ENCODE measurements around the gene PRMT7. TPM values are rescaled to one million over a fixed set of nuclear protein-coding genes. Genes with fewer than 3 reads are reported as not detected.

The PRMT7 gene
- total RNA-seq, 1 experiment from 2014 or later: 59.3 TPM

GRCh38 chr16:68369168-68369567 is 58.3 kb downstream of the PRMT7 start:
- ChIA-PET POLR2A (no interaction called here), CTCF (interaction anchor here (0.9 to 2.4 kb wide), 11 partner anchors 8 to 221 kb away, joined by 3 to 21 read pairs (median 4); no protein-coding TSS in a partner anchor)

GRCh38 chr16:68369697-68370580 is 59.1 kb downstream of the PRMT7 start:
- ATAC-seq: no peak
- H3K27ac Mint-ChIP-seq: no peak overlapping the region
- H3K36me3 Mint-ChIP-seq: no peaks in the 10 kb centered on the region
- ChIA-PET CTCF (interaction anchor here (0.5 to 2.4 kb wide), 7 partner anchors 9 to 221 kb away, joined by 3 to 21 read pairs (median 6); no protein-coding TSS in a partner anchor), POLR2A (interaction anchor here (0.9 kb wide), 1 partner anchor 39 kb away, joined by 3 read pairs; no protein-coding TSS in a partner anchor)
- DNase-seq (ENCODE audit: low spot score): no peak
- peaks cover 2% of the 10 kb centered on the region; the same call in 1 of the 2 replicates for H3K27me3 Mint-ChIP-seq (ENCODE audit: low read depth)
- no peaks in the 10 kb centered on the region for H3K9me3 Mint-ChIP-seq
- peaks cover 18% of the 10 kb centered on the region for H3K4me1 Mint-ChIP-seq
- H3K4me3 Mint-ChIP-seq: no peak overlapping the region
- no peak for TF ChIP-seq ZMAT4 (CRISPR knock-in tag; IDR thresholded peaks at IDR 0.05)
- TF ChIP-seq E2F1 (CRISPR knock-in tag; IDR thresholded peaks at IDR 0.05): no peak
- no peak for TF ChIP-seq ATF6 (CRISPR knock-in tag; IDR thresholded peaks at IDR 0.05)
- no peak for TF ChIP-seq STAT6 (CRISPR knock-in tag; conservative IDR thresholded peaks at IDR 0.05; ENCODE audit: low read depth)
- TF ChIP-seq ZNF425 (CRISPR knock-in tag; conservative IDR thresholded peaks at IDR 0.05): no peak
- TF ChIP-seq ZNF121 (CRISPR knock-in tag; IDR thresholded peaks at IDR 0.05): no peak
- TF ChIP-seq ZNF532 (CRISPR knock-in tag; IDR thresholded peaks at IDR 0.05; ENCODE audit: borderline replicate concordance): no peak
- TF ChIP-seq MXD4 (CRISPR knock-in tag; IDR thresholded peaks at IDR 0.05; ENCODE audit: borderline replicate concordance): no peak
- TF ChIP-seq ZNF281 (CRISPR knock-in tag; IDR thresholded peaks at IDR 0.05): no peak
- TF ChIP-seq JUN (CRISPR knock-in tag; IDR thresholded peaks at IDR 0.05): no peak
- TF ChIP-seq NR1H2 (CRISPR knock-in tag; IDR thresholded peaks at IDR 0.05): no peak
- TF ChIP-seq ZNF512 (CRISPR knock-in tag; IDR thresholded peaks at IDR 0.05; ENCODE audit: borderline replicate concordance): no peak
- TF ChIP-seq ZNF138 (CRISPR knock-in tag; conservative IDR thresholded peaks at IDR 0.05): no peak

More at GRCh38 chr16:68369168-68369567, 58.3 kb downstream of the PRMT7 start:
- no peaks in the 10 kb centered on the region for H3K36me3 Mint-ChIP-seq
- no peak for ATAC-seq
- no peak overlapping the region for H3K27ac Mint-ChIP-seq
- DNase-seq (ENCODE audit: low spot score): no peak
- no peaks in the 10 kb centered on the region for H3K9me3 Mint-ChIP-seq
- H3K27me3 Mint-ChIP-seq (ENCODE audit: low read depth): peaks cover 2% of the 10 kb centered on the region; the same call in 1 of the 2 replicates
- H3K4me3 Mint-ChIP-seq: no peak overlapping the region
- peaks cover 22% of the 10 kb centered on the region for H3K4me1 Mint-ChIP-seq
- TF ChIP-seq EMX1 (CRISPR knock-in tag; IDR thresholded peaks at IDR 0.05): no peak
